Measurements from ENCODE around the gene TNRC18.
"Not testable (repeated sequence)": the region's sequence is repeated elsewhere in the genome, so short reads cannot be mapped to it uniquely, and the experiment has no call there.

The TNRC18 gene

DNA sequence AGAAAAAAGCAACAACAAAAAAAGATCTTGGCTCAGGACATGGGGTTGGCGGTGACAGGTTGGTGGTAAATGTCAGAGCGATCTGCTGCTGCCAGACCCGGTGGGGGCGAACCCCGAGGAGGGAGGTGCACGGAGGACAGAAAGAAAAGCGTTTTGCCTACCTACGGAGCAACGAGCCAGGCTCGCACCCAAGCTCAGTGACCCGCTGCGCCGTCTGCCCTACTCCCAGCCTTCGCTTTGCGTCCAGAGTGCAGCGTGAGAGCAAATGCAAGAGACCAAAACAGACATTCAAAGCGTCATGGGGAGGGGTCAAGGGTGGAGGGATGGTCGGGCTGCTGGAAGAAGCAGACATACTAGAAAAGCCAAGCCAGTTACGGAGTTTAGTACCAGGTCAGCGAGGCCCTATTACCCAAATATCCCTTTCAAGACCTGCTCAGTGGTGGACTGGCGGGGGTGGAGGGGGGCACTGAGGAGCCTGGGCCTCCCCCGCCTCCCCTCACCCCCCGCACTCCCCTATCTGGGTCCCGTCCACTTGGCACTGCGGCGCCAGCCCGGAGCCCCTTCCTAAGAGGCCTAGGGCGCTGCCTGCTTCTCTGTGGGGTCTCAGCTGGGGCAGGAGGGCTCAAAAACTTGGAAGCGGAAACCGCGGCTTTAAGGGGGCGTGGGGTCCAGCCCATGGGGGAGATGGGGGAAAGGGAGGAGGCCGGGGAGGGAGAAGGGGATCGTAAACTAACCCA lies 74.0 kb downstream of the TNRC18 start:
- DNase-seq (ENCODE audit: low read depth) = no peak

DNA sequence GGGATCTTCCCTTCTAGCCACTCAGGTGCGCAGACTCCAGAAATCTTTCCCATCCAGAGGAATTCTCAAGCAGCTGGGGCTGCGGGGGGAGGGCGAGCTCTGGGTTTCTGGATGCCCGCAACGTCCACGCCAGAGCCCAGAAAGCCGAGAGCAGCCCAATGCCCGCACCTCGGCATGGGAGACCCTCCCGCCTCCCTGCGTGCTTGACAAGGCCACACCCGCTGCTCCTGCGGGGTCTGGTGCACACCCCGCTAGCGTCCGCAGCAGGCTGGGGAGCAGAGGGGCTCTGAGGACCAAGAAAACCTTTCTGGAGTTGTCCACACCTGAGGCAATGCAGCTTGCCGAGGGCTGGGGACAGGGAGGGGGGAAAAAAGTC lies 74.6 kb downstream of the TNRC18 start:
- DNase-seq (ENCODE audit: low read depth) = no peak

DNA sequence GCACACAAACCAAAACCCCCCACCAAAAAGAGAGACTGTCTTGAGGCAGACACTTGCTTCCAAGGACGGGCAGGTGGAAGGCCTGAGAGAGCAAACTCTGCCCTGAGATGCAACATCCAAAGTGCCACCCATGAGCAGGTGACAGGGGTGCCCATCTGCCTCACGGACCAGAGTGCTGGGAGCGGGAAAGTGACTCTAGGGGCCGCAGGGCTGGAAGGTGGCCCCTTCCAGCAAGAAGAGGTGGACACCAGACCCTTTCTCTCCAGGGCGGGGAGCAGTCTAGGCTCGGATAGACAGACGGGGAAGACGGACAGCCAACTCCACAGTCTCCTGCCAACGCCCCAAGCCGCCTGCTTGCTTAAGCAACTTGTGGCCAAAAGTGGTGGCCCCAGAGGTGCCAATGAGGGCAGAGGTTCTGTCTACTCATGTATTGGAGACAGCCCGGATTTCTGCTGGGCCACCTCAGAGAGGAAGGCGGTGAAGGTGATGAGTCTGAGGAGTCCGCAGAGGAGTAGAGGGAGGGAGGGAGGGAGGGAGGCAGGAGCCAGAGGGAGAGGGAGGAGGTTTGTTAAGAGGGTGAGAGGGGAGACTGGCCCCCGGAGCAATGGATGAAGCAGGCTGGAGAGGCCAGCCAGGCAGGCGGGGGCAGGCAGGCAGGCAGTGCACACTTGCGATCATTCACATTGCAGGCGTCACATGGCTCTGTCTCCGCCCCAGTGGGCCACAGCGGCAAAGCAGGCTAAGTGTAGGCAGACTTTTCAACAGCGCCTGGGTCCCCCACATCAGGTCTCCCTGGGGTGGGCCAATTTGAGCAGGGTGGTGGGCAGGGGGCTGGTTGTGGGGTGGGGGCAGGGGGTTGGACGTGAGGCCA lies 75.3 kb downstream of the TNRC18 start:
- DNase-seq (ENCODE audit: low read depth) = no peak

DNA sequence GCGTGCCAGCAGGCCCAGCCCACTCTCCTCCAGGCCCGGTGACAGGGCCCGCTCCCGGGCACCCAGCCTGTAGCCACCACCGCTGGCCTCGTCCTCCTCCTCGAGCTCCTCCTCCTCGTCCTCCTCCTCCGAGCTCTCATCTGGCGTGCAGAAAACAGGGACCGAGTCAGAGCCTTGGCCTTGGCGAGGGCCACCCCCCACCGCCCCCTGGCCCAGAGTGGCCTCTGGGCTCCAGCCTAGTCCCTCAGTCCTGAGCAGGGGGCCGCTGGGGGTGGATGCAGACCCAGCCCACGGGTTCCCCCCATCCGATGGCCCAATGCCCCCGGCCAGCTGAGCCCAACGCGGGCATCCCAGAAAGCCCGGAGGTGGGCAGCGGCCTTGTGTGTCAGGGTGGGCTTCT lies 78.0 kb downstream of the TNRC18 start:
- DNase-seq (ENCODE audit: low read depth) = no peak

DNA sequence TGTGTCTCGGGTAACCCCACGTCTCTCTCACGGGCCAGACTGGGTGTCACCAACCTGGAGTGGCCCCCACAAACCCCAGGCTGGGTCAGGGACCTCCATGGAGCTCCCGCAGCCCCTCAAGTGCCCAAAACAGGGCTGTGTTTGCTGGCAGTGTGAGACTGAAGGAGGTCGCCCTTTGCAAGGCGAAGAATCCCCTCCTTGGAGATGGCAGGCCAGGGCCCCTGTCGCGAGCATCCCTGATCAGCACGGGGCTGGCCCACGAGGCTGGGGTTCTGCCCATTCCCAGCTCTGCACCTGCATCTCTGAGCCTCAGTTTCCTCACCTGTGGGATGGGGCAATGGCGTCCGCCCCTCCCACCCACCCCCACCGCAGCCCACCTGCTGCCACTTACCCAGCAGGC lies 78.5 kb downstream of the TNRC18 start:
- DNase-seq (ENCODE audit: low read depth) = no peak

DNA sequence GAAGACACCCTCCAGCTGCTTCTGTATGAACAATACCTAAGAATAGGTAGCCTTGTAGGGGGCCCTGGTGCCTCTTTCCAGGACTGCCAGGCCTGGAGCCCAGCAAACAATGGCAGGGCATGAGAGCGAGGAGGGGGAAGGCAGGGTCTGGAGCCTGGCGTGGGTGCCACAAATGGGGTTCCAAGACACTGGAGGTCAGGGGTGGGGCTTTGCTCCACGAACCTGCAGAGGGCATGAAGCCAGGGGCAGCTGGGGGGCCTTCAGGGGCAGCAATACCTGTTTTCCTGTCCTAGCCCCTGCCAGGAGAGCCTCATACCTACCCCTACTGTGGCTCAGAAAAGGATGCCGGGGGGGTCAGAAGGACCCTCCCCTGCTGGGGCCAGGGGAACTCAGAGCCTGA lies 79.3 kb downstream of the TNRC18 start:
- DNase-seq (ENCODE audit: low read depth) = no peak

DNA sequence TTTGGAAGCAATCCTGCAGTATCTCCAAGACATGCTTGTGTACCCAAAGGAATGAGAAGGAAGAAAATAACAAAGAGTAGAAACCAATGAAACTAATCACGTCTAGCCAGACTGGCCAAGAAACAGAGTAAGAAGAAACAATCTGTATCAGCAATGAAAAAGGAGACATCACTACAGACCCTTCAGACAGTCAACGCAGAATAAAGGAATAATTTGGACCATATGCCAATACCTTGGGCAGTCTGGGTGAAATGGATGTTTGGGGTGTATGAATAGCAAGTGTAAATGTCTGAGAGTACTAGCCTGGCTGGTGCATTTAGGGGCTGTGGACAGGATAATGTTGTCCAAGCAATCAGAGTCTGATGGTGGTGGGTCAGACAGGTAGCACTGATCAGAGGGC lies 79.8 kb downstream of the TNRC18 start:
- DNase-seq (ENCODE audit: low read depth) = no peak

DNA sequence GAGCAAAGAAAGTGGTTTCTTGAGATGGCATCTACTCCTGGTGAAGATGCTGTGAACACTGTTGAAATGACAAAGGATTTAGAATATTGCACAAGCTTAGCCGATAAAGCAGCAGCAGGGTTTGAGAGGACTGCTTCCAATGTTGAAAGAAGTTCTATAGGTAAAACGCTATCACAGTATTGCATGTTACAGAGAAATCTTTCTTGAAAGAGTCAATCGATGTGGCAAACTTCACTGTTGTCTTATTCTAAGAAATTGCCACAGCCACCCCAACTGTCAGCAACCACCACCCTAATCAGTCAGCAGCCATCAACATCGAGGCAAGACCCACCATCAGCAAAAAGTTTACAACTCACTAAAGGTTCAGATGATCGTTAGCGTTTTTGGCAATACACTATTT lies 81.0 kb downstream of the TNRC18 start:
- DNase-seq (ENCODE audit: low read depth) = no peak

DNA sequence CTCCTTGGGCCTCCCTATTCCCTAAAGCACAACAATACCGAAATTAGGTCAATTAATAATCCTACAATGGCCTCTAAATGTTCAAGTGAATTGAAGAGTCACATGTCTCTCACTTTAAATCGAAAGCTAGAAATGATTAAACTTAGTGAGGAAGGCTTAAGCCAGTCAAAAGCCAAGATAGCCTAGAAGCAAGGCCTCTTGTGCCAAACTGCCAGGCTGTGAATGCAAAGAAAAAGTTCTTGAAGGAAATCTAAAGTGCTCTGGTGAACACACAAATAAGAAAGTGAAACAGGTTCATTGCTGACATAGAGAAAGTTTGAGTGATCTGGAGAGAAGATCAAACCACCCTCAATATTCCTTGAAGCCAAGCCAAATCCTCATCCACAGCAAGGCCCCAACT lies 83.7 kb downstream of the TNRC18 start:
- DNase-seq (ENCODE audit: low read depth) = no peak

DNA sequence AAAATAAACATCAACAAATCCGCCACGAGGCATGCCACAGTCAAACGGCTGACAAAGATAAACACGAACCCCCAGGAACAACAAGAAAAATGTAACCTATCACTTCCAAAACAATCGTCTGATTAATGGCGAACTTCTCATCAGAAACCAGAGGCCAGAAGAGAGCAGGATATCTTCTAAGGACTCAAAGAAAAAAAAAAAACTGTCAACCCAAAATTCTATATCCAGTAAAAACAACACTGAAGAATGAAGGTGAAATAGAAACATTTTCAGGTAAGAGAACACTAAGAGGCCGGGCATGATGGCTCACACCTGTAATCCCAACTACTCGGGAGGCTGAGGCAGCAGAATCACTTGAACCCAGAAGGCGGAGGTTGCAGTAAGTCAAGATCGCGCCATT lies 86.6 kb downstream of the TNRC18 start:
- DNase-seq (ENCODE audit: low read depth) = no peak

DNA sequence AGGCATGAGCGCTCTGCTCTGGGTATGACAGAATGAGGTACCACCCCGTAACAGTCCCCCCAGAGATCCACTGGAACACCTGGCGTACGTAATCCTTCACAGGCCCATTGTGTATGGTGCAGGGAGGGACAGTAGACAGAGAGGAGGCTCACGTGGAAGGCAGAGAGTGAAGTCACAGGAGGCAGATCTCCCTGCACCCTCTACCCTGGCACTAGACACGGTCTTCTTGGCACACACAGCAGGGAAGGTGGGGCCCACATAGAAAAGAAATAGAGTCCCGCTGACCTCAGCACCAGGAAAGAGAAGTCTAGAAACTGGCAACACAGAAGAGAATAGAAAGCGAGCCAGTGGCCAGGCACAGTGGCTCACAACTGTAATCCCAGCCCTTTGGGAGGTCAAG lies 89.0 kb downstream of the TNRC18 start:
- no peak for DNase-seq (ENCODE audit: low read depth)

DNA sequence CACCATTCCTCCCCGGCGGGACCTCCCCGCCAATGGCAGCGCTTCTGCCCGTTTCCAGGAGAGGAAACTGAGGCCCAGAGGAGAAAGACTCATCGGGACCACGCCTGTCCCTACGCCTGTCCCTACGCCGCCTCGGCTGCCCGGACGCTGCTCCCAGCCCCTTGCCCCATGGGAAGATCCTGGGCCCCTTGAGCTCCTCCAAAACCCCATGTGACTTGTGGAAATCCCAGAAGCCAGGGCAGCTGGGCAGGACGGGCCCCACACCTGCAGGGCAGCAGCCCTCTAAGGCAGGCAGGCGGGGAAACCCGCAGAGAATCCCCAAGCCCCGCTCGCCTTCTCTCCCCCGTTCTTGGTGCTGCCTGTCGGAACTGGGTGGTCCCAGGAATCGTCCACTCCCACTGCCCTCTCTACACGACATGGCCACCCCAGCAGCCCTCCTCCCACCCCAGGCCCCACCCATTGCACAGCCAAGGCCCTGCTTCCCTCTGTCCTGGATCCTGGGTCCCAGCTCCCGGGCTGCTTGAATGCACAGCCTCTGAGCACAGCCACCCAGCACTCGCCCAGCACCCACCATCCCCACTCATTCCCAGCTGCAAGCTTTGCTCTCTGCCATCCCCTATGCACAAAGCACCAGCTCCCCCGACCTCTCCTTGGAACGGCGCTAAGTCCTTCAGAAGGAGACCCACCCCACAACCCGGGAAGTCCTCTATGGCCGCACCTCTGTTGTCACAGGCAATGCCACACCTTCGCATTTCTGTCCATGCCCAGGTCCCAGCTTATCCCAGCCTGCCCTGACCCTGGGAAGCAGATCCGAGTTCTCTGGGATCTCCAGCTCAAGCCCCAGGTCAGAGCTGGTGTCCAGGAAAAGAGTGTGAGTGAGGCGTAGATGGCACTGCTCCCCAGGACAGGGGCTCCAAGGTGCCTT lies 90.3 kb downstream of the TNRC18 start:
- DNase-seq (ENCODE audit: low read depth) = no peak

DNA sequence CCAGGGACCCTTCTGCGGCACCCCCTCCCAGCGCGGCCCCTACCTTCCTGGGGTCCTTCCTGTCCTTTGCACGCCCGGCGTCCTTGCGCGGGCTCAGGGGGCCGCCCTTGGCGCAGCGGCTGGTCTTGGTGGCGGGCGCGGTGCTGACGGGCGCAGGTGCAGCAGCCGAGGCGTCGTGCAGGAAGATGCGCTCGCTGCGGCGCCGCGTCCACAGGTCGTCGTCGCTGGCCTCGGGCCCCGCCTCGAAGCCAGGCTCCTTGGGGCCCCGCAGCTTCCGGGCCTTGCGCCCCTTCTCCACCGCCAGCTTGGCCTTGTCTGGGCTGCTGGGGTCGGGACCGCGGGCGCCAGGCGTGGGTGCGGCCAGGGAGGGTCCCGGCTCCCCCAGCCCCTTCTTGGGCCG lies 91.1 kb downstream of the TNRC18 start:
- DNase-seq (ENCODE audit: low read depth) = no peak

DNA sequence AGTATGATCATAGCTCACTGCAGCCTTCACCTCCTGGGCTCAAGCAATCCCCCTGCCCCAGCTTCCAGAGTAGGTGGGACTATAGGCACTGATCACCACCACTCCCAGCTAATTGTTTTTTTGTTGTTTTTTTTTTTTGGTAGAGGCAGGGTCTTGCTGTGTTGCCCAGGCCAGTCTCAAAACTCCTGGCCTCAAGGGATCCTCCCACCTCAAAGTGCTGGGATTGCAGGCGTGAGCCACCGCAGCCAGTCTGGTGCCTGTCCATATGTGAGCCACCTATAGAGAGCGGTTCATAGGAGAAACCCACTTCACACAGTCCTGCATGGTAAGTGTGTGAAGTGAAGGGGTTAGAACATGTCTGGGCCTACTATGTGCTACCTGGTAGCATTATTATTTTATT lies 93.3 kb downstream of the TNRC18 start:
- DNase-seq (ENCODE audit: low read depth) = no peak

DNA sequence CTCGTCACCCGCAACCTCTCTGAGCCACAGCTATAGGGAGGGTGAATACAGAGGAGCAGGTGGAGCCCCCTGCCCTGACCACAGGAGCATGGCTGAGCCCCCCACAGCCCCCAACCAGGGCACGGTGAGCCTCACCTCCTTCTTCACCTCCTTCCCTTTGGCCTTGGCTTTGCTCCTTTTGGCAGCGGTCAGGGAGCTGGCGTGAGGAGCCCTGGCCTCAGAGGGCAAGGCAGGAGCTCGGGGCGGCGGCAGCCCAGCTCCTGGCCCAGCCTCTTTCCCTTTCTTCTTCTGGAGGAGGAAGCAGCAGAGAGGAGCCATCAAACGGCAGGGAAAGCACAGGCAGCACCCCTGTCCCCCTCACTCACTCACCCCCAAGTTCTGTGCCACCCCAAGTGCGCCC lies 98.7 kb downstream of the TNRC18 start:
- no peak for DNase-seq (ENCODE audit: low read depth)

DNA sequence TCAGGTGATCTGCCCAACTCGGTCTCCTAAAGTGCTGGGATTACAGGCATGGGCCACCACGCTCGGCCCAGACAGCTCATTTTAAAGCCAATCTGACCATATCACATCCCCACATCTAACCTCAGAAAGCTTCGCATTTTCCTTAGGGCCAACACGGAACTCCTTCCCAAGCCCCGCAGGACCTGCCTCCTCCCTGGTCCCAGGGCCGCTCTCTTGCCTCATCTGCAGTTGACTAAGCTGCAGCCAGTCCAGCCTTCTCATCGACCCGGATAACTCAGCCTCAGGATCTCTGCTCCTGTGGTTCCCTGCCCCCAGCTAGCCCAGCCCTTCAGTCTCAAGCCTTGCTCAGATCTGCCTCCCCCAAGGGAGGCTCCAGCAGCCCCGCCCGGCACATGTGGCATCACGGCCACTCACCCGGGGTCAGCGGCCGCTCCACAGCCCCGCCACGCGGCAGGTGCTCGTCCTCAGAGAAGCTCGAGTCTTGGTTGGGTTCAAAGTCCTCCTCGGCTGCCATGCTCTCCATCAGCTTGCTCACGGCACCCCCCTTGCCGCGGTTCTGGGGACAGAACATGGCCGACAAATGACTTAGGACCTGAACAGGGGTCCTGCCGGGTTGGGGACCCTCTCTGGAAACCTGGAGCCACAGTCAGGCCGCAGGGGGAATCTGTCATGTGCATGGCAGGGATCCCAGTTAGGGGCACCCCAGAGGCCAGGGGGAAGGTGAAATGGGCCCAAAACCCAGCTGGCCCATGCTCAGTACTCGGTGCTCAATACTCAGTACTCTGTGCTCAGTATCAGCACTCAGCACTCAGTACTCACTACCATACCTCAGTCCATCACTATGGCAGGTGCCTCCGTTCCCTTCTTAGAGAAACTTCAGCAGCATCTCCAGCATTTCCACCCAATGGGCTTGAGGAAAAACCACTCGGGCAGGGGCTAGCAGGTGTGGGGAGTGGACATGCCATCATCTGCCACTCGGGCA lies 99.5 kb downstream of the TNRC18 start:
- DNase-seq (ENCODE audit: low read depth) = not testable (repeated sequence)

DNA sequence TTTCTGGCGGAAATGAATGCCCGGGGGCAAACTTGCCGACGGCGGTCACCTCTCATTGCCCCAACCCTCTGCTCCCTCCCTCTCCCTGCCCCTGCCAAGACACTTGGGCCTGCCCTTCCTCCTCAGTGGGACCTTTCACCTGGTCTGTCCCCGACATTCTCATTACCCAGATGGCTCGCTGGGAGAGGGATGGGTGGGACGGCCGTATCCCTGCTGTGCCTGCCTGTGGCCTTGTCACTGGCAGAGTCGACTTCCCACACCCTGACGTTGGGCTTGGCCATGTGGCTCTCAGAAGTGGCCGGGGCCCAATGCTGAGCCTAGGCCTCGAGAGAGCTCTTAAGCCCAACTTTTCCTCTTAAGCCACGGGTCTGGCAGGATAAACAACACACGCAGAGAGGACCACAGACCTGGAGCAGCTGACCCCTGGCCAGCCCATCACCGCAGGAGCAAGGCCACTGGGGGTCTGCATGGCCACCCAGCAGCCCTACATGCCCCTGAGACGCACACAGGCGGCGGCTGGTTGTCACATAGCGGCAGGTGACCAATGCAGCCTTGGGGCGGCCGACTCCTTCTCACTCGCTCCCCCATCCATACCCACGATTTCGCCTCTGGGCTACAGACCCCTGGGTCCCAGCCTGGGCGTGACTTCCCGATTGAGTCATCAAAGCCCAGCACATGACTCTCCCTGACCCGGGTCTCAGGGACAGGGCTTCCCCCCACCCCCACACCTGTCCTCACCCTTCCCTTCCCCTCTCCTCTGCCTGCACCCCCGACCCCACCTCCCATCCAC lies 100.8 kb downstream of the TNRC18 start:
- DNase-seq (ENCODE audit: low read depth) = no peak

DNA sequence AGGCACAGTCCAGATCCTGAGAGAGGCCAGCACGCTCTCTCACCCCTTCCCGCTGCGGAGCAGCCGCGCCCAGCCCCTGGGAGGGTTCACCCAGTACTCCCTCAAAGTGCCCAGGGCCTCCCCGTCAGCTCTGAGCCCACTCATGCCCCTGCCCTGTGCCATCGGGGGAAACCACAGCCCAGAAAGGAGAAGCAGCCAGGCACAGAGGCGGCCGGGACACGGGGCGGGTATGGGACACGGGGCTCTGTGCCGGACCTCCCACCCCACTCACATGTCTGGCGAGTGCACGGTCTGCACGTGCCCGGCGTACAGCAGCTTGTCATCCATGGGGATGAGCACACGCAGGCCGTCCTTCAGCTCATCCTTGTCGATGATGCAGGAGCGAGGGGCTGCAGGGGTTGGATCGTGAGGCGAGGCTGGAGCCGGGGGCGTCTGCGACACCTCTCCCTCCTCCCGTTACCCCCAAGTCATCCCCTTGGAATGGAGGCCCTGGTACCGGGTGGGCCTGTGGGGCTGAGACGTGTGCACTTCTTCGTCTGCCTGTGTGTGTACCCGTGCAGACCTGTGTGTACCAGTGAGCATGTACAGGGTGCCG lies 102.7 kb downstream of the TNRC18 start:
- DNase-seq (ENCODE audit: low read depth) = no peak

DNA sequence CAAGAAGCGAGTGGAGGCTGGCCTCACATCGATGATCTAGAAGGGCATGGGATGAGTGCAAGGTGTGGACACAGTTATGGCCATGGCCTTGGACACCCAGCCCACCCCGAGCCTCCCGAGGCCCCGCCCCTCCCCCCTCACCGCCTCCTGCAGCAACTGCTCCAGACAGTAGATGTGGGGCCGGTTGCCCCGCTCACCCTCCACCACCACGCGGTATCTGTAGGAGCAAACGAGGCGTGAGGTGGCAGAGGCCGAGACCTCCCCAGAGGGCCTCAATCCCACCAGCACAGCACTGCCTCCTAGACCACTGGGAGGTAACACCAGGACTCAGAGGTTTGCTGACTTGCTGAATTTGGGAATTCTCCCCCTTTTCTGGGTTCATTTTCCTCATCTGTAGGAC lies 103.2 kb downstream of the TNRC18 start:
- no peak for DNase-seq (ENCODE audit: low read depth)

DNA sequence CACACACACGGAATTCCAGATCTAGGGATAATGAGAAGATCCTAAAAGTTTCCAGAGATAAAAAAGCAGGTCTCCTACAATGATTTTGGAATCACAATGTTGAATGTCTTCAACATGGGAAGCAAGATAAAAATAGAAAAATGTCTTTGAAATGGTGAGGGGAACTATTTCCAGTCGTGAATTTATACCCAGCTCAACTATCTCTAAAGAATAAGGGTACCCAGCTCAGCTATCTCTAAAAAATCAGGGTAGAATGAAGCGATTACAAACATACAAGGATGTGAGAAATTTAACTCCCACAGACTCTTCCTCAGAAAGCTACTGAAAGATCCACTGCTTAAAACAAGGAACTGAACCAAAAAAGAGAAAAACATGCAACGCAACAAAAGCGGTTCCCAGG lies 105.0 kb downstream of the TNRC18 start:
- not testable (repeated sequence) for DNase-seq (ENCODE audit: low read depth)

All from stimulated activated CD8-positive, alpha-beta memory T cell treated with anti-CD3 and anti-CD28 coated beads, Interleukin-4, amount 100 ng/mL, for 24 hours (primary cell).